Muscle layer of colon (tissue), 2 donors: ENCODE data around the gene SERPING1.

Experiments used
- H3K27ac ChIP-seq: one replicate; pipeline ENCODE4 v1.7.0; 2013; ENCODE audit warnings: low read depth, mild to moderate bottlenecking, low read length, moderate library complexity
- H3K27me3 ChIP-seq, 2 donors: one replicate each; pipeline ENCODE4 v1.7.0; 2013; ENCODE audit warnings: low read length in 2 of 2, mild to moderate bottlenecking in 2 of 2; ENCODE audit not compliant: insufficient read depth in 2 of 2, control insufficient read depth in 1 of 2
- H3K36me3 ChIP-seq: one replicate; pipeline ENCODE4 v1.7.0; 2013; ENCODE audit warnings: mild to moderate bottlenecking, low read length; ENCODE audit not compliant: insufficient read depth
- H3K4me1 ChIP-seq: one replicate; pipeline ENCODE4 v1.7.0; 2013; ENCODE audit warnings: mild to moderate bottlenecking, low read length; ENCODE audit not compliant: insufficient read depth
- H3K4me3 ChIP-seq, 2 donors: one replicate each; pipeline ENCODE4 v1.7.0; 2013; ENCODE audit warnings: low read length in 2 of 2, low read depth in 1 of 2, mild to moderate bottlenecking in 1 of 2, moderate library complexity in 1 of 2
- H3K9ac ChIP-seq: one replicate; pipeline ENCODE4 v1.7.0; 2013; ENCODE audit warnings: low read length
- H3K9me3 ChIP-seq: one replicate; pipeline ENCODE4 v1.7.0; 2013; ENCODE audit warnings: mild to moderate bottlenecking, low read length
- donor health status: abdominal sarcoma.
- donor health status: Adenocarcinoma of cecum.

SERPING1 gene

DNA sequence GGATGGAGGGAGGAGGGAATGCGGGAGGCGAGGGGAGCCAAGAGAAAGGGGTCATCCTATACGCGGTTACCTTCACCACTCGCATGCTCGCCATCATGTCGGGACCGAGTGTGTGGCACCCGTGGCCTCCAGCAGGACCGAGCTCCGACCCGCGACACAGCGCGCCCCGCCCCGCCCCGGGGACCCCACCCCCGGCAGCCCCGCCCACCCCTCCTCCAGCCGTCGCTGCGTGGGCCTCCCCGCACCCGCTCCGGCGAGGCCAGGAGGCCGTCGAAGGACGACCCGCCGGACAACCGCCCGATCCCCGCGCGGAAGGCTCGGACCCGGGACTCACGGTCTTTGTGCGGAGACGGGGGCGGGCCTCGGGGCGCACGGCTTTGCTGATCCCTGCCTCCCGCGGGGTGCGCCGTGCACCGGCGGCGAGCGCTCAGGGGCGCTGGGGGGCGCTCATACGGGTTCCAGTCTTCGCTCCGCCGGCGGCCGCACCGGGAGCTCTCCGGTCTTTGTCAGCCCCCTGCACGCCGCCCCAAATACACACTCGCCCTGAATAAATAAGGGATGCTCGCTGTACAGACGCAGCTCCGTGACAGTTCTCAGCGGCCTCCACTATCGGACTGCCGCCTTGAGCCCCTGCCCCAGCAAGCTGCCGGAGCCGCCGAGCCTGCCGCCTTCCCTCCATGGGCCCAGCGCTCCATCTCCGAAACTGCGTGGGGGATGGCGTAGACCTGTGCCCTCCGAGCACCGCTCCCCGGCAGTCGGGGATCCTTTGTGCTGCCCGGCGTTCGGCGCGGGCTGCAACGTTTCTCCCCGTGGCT is 29.8 kb upstream of the SERPING1 start, which contains the start of gene UBE2L6:
TSS of gene UBE2L6 (minus strand) at position 158 of the 815 bp plus-strand sequence. CDS start at position 97, 61 bp downstream.
- Histone ChIP-seq H3K9ac (peak within 1 kb of the TSS; percentile 78), H3K27ac (peak within 1 kb of the TSS; percentile 91), H3K36me3 (no peaks in the 10 kb centered on the region), H3K4me3 (peak within 1 kb of the TSS; percentile 92 to 93), H3K4me1 (peaks cover 23% of the 10 kb centered on the region), H3K9me3 (no peaks in the 10 kb centered on the region), H3K27me3 (no peaks in the 10 kb centered on the region)

- Histone ChIP-seq H3K4me3 (peak overlapping the region; percentile 72 to 93), H3K27ac (peak overlapping the region; percentile 91), H3K27me3 (no peaks in the 10 kb centered on the region), H3K9me3 (no peaks in the 10 kb centered on the region), H3K36me3 (no peaks in the 10 kb centered on the region), H3K9ac (peak overlapping the region; percentile 24), H3K4me1 (peaks cover 23% of the 10 kb centered on the region)
These were observed 29.1 kb upstream of the SERPING1 start for GRCh38 chr11:57568330-57568766.

DNA sequence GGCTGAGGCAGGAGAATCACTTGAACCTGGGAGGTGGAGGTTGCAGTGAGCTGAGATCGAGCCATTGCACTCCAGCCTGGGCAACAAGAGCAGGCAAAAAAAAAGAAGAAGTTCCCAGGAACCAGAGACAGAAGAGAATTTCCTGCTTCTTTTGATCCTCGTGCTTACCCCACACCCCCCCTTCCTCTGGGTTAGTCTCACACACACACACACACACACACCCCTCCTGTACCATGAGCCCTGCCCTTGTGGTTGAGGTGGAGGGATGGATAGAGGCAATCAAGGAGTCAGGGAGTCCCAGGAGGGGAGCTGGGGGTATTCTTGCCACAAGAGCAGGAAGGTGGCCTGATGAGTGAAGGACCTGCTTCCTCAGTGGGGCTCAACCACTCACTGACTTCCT is 25.9 kb upstream of the SERPING1 start:
- Histone ChIP-seq H3K4me3 (no peak overlapping the region), H3K36me3 (no peaks in the 10 kb centered on the region), H3K9me3 (no peaks in the 10 kb centered on the region), H3K27me3 (no peaks in the 10 kb centered on the region), H3K9ac (no peak overlapping the region), H3K27ac (no peak overlapping the region), H3K4me1 (peaks cover 11% of the 10 kb centered on the region)

- H3K4me1 ChIP-seq, result peaks cover 2% of the 10 kb centered on the region
- H3K4me3 ChIP-seq, result no peak overlapping the region
- no peak overlapping the region for H3K27ac ChIP-seq
- H3K9me3 ChIP-seq, result no peaks in the 10 kb centered on the region
- H3K36me3 ChIP-seq, result no peaks in the 10 kb centered on the region
- no peak overlapping the region for H3K9ac ChIP-seq
- no peaks in the 10 kb centered on the region for H3K27me3 ChIP-seq
These were observed 23.4 kb upstream of the SERPING1 start for GRCh38 chr11:57574061-57574460.

- Histone ChIP-seq H3K9ac (no peak overlapping the region), H3K27ac (no peak overlapping the region), H3K4me1 (no peaks in the 10 kb centered on the region), H3K27me3 (no peaks in the 10 kb centered on the region), H3K36me3 (no peaks in the 10 kb centered on the region), H3K9me3 (no peaks in the 10 kb centered on the region), H3K4me3 (no peak overlapping the region)
These were observed 13.1 kb upstream of the SERPING1 start for GRCh38 chr11:57584341-57584740.

GRCh38 chr11:57585301-57585700 is 12.2 kb upstream of the SERPING1 start:
- Histone ChIP-seq H3K9me3 (no peaks in the 10 kb centered on the region), H3K4me1 (no peaks in the 10 kb centered on the region), H3K36me3 (no peaks in the 10 kb centered on the region), H3K27ac (no peak overlapping the region), H3K27me3 (no peaks in the 10 kb centered on the region), H3K9ac (no peak overlapping the region), H3K4me3 (no peak overlapping the region)

DNA sequence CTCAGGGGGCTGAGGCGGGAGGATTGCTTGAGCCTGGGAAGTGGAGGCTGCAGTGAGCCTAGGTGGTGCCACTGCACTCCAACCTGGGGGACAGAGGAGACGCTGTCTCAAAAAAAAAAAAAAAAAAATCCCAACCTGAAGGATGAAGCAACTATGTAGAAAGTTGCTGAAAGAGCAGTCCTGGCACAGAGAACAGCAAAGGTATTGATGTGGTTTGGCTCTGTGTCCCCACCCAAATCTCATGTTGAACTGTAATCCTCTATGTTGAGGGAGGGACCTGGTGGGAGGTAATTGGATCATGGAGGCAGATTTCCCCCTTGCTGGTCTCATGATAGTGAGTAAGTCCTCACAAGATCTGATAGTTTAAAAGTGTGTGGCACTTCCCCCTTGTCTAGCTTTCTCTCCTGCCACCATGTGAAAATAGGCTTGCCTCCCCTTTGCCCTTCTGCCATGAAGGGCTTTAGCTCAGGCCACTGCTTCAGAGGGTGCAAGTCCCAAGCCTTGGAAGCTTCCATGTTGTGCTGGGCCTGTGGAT is 10.7 kb upstream of the SERPING1 start:
- Histone ChIP-seq H3K27ac (no peak overlapping the region), H3K36me3 (no peaks in the 10 kb centered on the region), H3K9me3 (no peaks in the 10 kb centered on the region), H3K4me1 (no peaks in the 10 kb centered on the region), H3K27me3 (no peaks in the 10 kb centered on the region), H3K4me3 (no peak overlapping the region), H3K9ac (no peak overlapping the region)

DNA sequence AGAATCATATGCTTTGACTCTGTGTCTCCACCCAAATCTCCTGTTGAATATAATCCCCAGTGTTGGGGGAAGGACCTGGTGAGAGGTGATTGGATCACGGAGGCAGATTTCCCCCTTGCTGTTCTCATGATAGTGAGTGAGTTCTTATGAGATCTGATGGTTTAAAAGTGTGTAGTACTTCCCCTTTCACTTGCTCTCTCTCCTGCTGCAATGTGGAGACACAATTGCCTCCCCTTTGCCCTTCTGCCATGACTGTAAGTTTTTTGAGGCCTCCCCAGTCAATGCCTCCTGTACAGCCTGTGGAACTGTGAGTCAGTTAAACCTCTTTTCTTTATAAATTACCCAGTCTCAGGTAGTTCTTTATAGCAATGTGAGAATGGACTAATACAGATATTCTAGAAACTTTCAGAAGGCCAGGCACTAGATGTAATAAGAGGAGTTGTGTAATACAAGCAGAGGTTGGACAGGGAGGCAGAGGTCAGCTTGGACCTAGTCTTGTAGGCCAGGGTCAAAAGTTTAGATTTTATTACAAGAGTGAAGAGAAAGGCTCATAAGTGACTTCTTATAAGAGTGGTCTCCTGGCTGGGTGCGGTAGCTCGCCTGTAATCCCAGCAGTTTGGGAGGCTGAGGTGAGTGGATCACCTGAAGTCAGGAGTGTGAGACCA is 9.3 kb upstream of the SERPING1 start:
- H3K9ac ChIP-seq, result no peak overlapping the region
- H3K9me3 ChIP-seq, result no peaks in the 10 kb centered on the region
- H3K27me3 ChIP-seq, result no peaks in the 10 kb centered on the region
- no peaks in the 10 kb centered on the region for H3K4me1 ChIP-seq
- no peaks in the 10 kb centered on the region for H3K36me3 ChIP-seq
- no peak overlapping the region for H3K27ac ChIP-seq
- H3K4me3 ChIP-seq, result no peak overlapping the region

DNA sequence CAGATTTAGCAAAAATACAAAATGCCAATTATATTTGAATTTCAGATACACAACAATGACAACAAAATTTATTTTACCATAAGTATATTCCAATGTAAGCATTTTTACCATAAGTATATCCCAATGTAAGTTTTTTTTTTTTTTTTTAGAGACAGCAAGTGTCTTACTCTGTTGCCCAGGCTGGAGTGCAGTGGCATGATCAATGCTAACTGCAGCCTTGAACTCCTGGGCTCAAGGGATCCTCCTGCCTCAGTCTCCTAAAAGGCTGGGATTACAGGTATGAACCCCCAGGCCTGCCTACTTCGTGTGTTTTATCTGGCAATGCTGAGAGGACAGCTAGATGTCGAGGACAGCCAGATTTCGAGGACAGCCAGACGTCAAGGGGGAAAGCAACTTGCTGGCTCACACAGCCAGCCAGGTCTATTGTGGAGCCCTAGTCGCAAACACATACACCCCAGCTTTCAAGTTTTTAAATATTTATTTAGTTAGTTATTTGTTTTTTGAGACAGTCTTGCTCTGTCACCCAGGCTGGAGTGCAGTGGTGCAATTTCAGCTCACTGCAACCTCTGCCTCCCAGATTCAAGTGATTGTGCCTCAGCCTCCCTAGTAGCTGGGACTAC is 1.1 kb upstream of the SERPING1 start:
- H3K4me3 ChIP-seq, result no peak overlapping the region
- no peaks in the 10 kb centered on the region for H3K9me3 ChIP-seq
- H3K27ac ChIP-seq, result no peak overlapping the region
- no peak overlapping the region for H3K9ac ChIP-seq
- H3K4me1 ChIP-seq, result peaks cover 17% of the 10 kb centered on the region
- H3K36me3 ChIP-seq, result peaks cover 6% of the 10 kb centered on the region
- H3K27me3 ChIP-seq, result no peaks in the 10 kb centered on the region

DNA sequence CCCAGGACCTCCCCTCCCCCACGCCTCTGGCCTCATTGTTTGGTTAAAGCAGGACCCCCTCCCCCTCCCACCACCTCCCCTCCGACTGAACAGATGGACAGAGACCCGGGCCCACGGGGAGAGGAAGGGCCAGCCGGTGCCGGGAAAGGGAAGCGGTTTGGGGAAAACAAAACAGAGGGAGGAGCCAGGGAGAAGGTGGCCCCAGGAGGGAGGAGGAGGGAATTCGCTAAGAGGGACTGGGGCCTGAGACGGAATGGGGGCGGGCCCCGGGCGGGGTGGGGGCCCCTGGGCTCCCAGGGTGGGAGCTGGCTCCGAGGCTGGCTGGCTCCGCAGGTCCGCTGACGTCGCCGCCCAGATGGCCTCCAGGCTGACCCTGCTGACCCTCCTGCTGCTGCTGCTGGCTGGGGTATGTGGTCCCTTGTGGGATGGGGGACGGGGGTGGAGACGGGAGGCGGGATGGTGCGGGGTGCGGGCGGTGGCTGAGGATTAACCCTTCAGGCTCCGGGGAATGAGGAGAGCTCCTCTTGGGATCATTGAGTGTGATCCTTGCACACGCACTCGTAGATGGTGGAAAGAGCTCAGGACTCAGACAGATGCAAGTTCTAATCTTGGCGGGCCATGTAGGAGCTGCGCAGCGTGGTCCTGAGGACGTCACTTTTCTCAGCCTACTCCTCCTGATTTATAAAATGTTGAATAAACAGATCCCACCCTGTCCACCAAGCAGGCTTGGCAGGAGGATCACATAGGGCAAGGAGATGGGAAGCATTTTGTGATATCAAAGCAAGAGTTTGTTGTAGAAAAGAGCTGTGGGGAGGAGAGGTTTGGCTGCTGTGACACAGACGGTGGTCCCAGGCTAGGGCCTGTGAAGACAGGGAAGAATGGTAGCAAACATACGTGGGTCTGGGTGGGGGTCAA is 688 bp downstream of the SERPING1 start:
- Histone ChIP-seq H3K4me3 (peak overlapping the region; percentile 45 to 78), H3K9me3 (no peaks in the 10 kb centered on the region)

More for the DNA sequence above, 688 bp downstream of the SERPING1 start:
- peaks cover 6% of the 10 kb centered on the region for H3K36me3 ChIP-seq
- no peaks in the 10 kb centered on the region for H3K27me3 ChIP-seq
- H3K4me1 ChIP-seq, result peaks cover 17% of the 10 kb centered on the region
- peak overlapping the region; percentile 73 for H3K27ac ChIP-seq
- H3K9ac ChIP-seq, result peak overlapping the region; percentile 55
